22Rv1 (cell line): ENCODE data around the gene CADM1.

Experiments
- H3K27ac ChIP-seq: fragments of 450-650 bp; 2 replicates; pipeline ENCODE4 v1.5.1; 2017
- CTCF ChIP-seq: fragments of 450-650 bp; IDR thresholded peaks from 2 replicates; pipeline ENCODE4 v1.5.1; 2017; ENCODE audit warnings: mild to moderate bottlenecking
- ZFX ChIP-seq: fragments of 450-650 bp; IDR thresholded peaks from 2 replicates; pipeline ENCODE4 v1.6.1; 2017; ENCODE audit warnings: antibody characterized with exemption, borderline replicate concordance

Gene CADM1

DNA sequence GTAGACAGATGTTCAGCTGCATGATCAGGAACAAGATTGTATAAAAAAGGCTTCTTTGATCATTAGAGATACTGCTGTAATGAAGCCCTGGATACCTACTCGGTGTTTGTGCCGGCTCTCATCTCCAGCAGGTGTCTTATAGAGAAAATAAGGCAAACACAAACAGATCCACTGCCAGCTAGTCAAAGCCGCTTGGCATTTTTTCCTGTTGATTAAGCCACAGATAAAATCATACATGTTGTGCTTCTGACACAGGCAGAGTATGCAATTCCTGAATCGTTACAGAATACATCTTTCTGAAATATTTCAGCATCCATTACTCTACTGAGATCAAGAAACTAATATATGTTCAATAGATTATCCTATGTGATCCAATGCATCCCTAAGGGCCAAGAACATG lies 206.9 kb downstream of the CADM1 start:
- TF ChIP-seq ZFX (no peak), CTCF (no peak)
- no peak overlapping the region for H3K27ac ChIP-seq

- no peak for TF ChIP-seq CTCF
- TF ChIP-seq ZFX, result no peak
- no peak overlapping the region for H3K27ac ChIP-seq
Measured at GRCh38 chr11:115291325-115291724, 212.9 kb downstream of the CADM1 start.

GRCh38 chr11:115290893-115291292 lies 213.3 kb downstream of the CADM1 start:
- no peak for TF ChIP-seq ZFX
- no peak for TF ChIP-seq CTCF
- H3K27ac ChIP-seq, result no peak overlapping the region

GRCh38 chr11:115290479-115290878 lies 213.7 kb downstream of the CADM1 start:
- no peak overlapping the region for H3K27ac ChIP-seq

DNA sequence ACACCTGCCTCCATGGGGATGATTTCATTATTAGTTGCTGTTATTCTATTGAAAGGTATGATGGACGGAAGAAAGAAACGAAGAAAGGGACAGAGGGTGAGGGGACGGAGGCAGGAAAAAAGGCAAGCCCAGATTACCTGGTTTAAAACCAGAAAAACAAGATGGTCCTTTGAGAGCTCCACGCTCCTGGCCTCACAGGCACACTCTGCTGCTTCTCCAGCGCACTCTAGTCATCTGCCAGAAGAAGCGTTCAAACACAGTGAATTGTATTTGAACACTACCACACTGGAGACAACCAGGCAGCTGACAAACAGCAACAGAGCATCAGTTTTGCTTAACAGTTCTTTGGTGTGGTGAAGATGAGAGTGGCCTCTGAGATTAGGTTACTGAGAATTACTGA lies 216.9 kb downstream of the CADM1 start:
- no peak overlapping the region for H3K27ac ChIP-seq
- TF ChIP-seq ZFX (no peak), CTCF (no peak)

More at GRCh38 chr11:115290479-115290878, 213.7 kb downstream of the CADM1 start:
- TF ChIP-seq ZFX (no peak), CTCF (no peak)

DNA sequence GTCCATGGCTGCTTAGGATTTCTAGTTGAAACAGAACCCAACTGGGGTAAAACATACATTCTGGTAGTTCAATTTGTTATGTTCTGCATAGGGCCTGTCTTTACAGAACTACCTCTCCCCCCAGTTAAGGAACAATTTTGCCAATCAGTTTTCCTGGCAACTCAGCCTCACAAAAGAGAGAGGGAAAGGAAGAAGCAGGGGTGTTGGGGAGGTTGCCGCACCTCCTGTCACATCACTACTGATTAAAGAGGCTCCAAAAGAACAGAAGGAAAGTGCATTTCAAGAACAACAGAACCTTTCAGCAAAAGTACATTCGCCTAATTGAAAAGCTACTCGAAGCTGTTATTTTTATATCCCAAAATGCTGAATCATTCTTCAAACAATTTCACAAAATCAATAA lies 217.6 kb downstream of the CADM1 start:
- no peak overlapping the region for H3K27ac ChIP-seq
- TF ChIP-seq ZFX (no peak), CTCF (no peak)

DNA sequence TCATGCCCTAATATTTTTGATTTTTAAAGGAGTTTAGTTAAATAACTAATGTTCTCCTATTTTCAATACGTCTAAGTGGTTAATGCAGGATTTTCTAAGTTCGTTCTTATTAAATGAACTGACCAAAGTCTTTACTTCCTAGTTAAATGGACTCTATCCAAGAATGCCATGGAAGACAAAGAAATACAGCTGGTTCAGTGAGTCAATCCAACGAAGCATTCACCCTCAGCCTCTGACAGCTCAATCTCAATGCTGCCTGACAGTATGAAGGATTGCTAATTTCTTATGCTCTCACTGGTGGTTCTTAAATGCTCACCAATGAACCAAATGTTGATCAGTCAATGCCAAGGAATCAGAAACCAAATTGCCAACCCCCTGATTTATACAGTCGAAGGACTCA lies 219.4 kb downstream of the CADM1 start:
- no peak overlapping the region for H3K27ac ChIP-seq
- TF ChIP-seq CTCF (no peak), ZFX (no peak)
